Muscle of leg (tissue), 11 donors: ENCODE measurements around the gene PRKACA. TPM values are rescaled to one million over a fixed set of nuclear protein-coding genes. Genes with fewer than 3 reads are reported as not detected.
A peak's percentile ranks its signal among the peaks of the same experiment; 100 is the strongest.
"Not testable (repeated sequence)": the region's sequence is repeated elsewhere in the genome, so short reads cannot be mapped to it uniquely, and the experiment has no call there.

Source experiments
- DNase-seq: peaks from one replicate; pipeline ENCODE4 v3.0.0; 2013
- H3K27ac ChIP-seq: one replicate; pipeline ENCODE4 v1.5.1; 2013; ENCODE audit warnings: mild to moderate bottlenecking, low read length, control low read depth
- H3K27me3 ChIP-seq: one replicate; pipeline ENCODE4 v1.6.1; 2013; ENCODE audit warnings: low read length; ENCODE audit not compliant: control insufficient read depth, insufficient read depth
- H3K36me3 ChIP-seq: one replicate; pipeline ENCODE4 v1.6.1; 2013; ENCODE audit warnings: low read length; ENCODE audit not compliant: control insufficient read depth, insufficient read depth
- H3K4me1 ChIP-seq: one replicate; pipeline ENCODE4 v1.6.1; 2013; ENCODE audit warnings: low read length; ENCODE audit not compliant: control insufficient read depth, insufficient read depth
- H3K4me3 ChIP-seq: one replicate; pipeline ENCODE4 v1.5.1; 2013; ENCODE audit warnings: low read length, control low read depth
- H3K9me3 ChIP-seq: replicated peaks from 2 replicates; pipeline ENCODE4 v1.6.1; 2013; ENCODE audit warnings: low read depth, low read length; ENCODE audit not compliant: control insufficient read depth
- WGBS: methylation state at CpG from one replicate; pipeline ENCODE4 v1.1.5; 2013; ENCODE audit warnings: missing lambda C conversion rate; ENCODE audit not compliant: insufficient coverage; 5-methylcytosine and 5-hydroxymethylcytosine counted together
- polyA plus RNA-seq, 8 donors: library from polyadenylated mRNA; unstranded; fragments of 120-200 nt; gene quantifications; one replicate each; pipeline versions ENCODE4 v1.2.1 to v1.2.3, GENCODE V29; 2013; ENCODE audit warnings: inconsistent platforms in 1 of 8, low replicate concordance in 1 of 8; ENCODE audit not compliant: insufficient read length in 8 of 8, insufficient read depth in 1 of 8
- total RNA-seq: library from RNA; stranded (reverse); fragments of 120-200 nt; gene quantifications from one replicate; pipeline ENCODE4 v1.2.4, GENCODE V29; 2013

PRKACA gene
- total and polyA plus RNA-seq, 9 donors, result 121 to 485 (median 425) TPM

- no peaks in the 10 kb centered on the region for H3K36me3 ChIP-seq
- peaks cover 2% of the 10 kb centered on the region for H3K9me3 ChIP-seq
- no peak for DNase-seq
- H3K27ac ChIP-seq, result no peak overlapping the region
- no peak overlapping the region for H3K4me3 ChIP-seq
- H3K27me3 ChIP-seq, result peaks cover 14% of the 10 kb centered on the region
- H3K4me1 ChIP-seq, result peaks cover 1% of the 10 kb centered on the region
- 75% methylated on average over 6 of the region's 9 CpGs for WGBS
Measured at GRCh38 chr19:14051980-14052379, 65.6 kb downstream of the PRKACA start.

- H3K4me3 ChIP-seq, H3K27ac ChIP-seq, H3K9me3 ChIP-seq, H3K4me1 ChIP-seq, DNase-seq, H3K36me3 ChIP-seq, H3K27me3 ChIP-seq: not testable (repeated sequence)
- WGBS, result 94% methylated on average over 7 of the region's 11 CpGs
Measured at GRCh38 chr19:14050961-14051360, 66.6 kb downstream of the PRKACA start.

- Histone ChIP-seq H3K4me3 (no peak overlapping the region), H3K4me1 (no peaks in the 10 kb centered on the region), H3K27me3 (peaks cover 8% of the 10 kb centered on the region), H3K36me3 (no peaks in the 10 kb centered on the region), H3K27ac (no peak overlapping the region), H3K9me3 (peaks cover 2% of the 10 kb centered on the region)
- no CpG with 5 or more reads among the region's 4 CpGs for WGBS
- no peak for DNase-seq
Measured at GRCh38 chr19:14050512-14050911, 67.0 kb downstream of the PRKACA start.

- Histone ChIP-seq H3K4me3 (no peak overlapping the region), H3K36me3 (no peaks in the 10 kb centered on the region), H3K27me3 (peaks cover 4% of the 10 kb centered on the region), H3K27ac (no peak overlapping the region), H3K9me3 (peaks cover 2% of the 10 kb centered on the region), H3K4me1 (no peaks in the 10 kb centered on the region)
- WGBS, result 57% methylated on average over 3 of the region's 8 CpGs
- DNase-seq, result no peak
Measured at GRCh38 chr19:14048443-14049153, 69.0 kb downstream of the PRKACA start.

- DNase-seq, H3K36me3 ChIP-seq, H3K4me1 ChIP-seq, H3K27me3 ChIP-seq, H3K9me3 ChIP-seq, H3K4me3 ChIP-seq, H3K27ac ChIP-seq: not testable (repeated sequence)
- WGBS, result 88% methylated on average over 2 of the region's 10 CpGs
Measured at GRCh38 chr19:14047866-14048265, 69.7 kb downstream of the PRKACA start.

GRCh38 chr19:14042659-14043608 is 74.6 kb downstream of the PRKACA start:
- H3K4me3 ChIP-seq, H3K36me3 ChIP-seq, H3K27me3 ChIP-seq, H3K9me3 ChIP-seq, H3K4me1 ChIP-seq: not testable (repeated sequence)
- WGBS, result 80% methylated on average over 1 of the region's 19 CpGs
- peak; percentile 92 for DNase-seq
- H3K27ac ChIP-seq, result peak overlapping the region; percentile 72

Other genes with a start within 250 kb of the PRKACA start
- gene NANOS3, start 240.6 kb downstream of the PRKACA start, total RNA-seq, result 2.6 TPM
- gene NANOS3, start 240.6 kb downstream of the PRKACA start, polyA plus RNA-seq, result 1 to 10 TPM in 7 of 8 donors, under 1 TPM in 1; 0.71 to 3.4 (median 1.4) TPM
- 2.1 TPM for gene BRME1, start 211.6 kb downstream of the PRKACA start, total RNA-seq
- 1 to 10 TPM; 2.4 to 6.1 (median 4.0) TPM for gene BRME1, start 211.6 kb downstream of the PRKACA start, polyA plus RNA-seq
- gene CC2D1A, start 211.6 kb downstream of the PRKACA start, total RNA-seq, result 8.7 TPM
- 10 to 100 TPM; 12.0 to 18.6 (median 15.3) TPM for gene CC2D1A, start 211.6 kb downstream of the PRKACA start, polyA plus RNA-seq
- gene PODNL1, start 179.3 kb downstream of the PRKACA start, total RNA-seq, result 0.09 TPM
- gene PODNL1, start 179.3 kb downstream of the PRKACA start, polyA plus RNA-seq, result 1 to 10 TPM in 2 of 8 donors, under 1 TPM in 6; 0.63 to 1.4 (median 0.98) TPM
- 14.9 TPM for gene DCAF15, start 165.3 kb downstream of the PRKACA start, total RNA-seq
- 10 to 100 TPM; 18.6 to 26.1 (median 21.5) TPM for gene DCAF15, start 165.3 kb downstream of the PRKACA start, polyA plus RNA-seq
- gene RFX1, start 111.4 kb downstream of the PRKACA start, total RNA-seq, result 1.8 TPM
- 1 to 10 TPM; 6.2 to 9.5 (median 7.3) TPM for gene RFX1, start 111.4 kb downstream of the PRKACA start, polyA plus RNA-seq
- gene RLN3, start 89.6 kb downstream of the PRKACA start, total RNA-seq, result not detected
- gene RLN3, start 89.6 kb downstream of the PRKACA start, polyA plus RNA-seq, result not detected
- 3.4 TPM for gene IL27RA, start 86.0 kb downstream of the PRKACA start, total RNA-seq
- 1 to 10 TPM; 1.9 to 6.1 (median 4.1) TPM for gene IL27RA, start 86.0 kb downstream of the PRKACA start, polyA plus RNA-seq
- 0.18 TPM for gene PALM3, start 55.7 kb downstream of the PRKACA start, total RNA-seq
- 1 to 10 TPM in 5 of 8 donors, under 1 TPM in 3; 0.33 to 2.3 (median 1.2) TPM for gene PALM3, start 55.7 kb downstream of the PRKACA start, polyA plus RNA-seq
- 0.62 TPM for gene MISP3, start 45.0 kb downstream of the PRKACA start, total RNA-seq
- 1 to 10 TPM in 2 of 8 donors, under 1 TPM in 6; 0.65 to 1.4 (median 0.78) TPM for gene MISP3, start 45.0 kb downstream of the PRKACA start, polyA plus RNA-seq
- gene C19orf67, start 32.0 kb downstream of the PRKACA start, total RNA-seq, result 0.18 TPM
- gene C19orf67, start 32.0 kb downstream of the PRKACA start, polyA plus RNA-seq, result not detected
- 27.1 TPM for gene SAMD1, start 27.0 kb downstream of the PRKACA start, total RNA-seq
- gene SAMD1, start 27.0 kb downstream of the PRKACA start, polyA plus RNA-seq, result 10 to 100 TPM; 38.3 to 53.6 (median 44.8) TPM
- 6.6 TPM for gene ASF1B, start 18.8 kb upstream of the PRKACA start, total RNA-seq
- gene ASF1B, start 18.8 kb upstream of the PRKACA start, polyA plus RNA-seq, result 10 to 100 TPM in 7 of 8 donors, 1 to 10 TPM in 1; 8.2 to 15.1 (median 12.7) TPM
- 7.8 TPM for gene ADGRL1, start 88.4 kb upstream of the PRKACA start, total RNA-seq
- 10 to 100 TPM; 14.3 to 28.0 (median 21.5) TPM for gene ADGRL1, start 88.4 kb upstream of the PRKACA start, polyA plus RNA-seq